Effector CD4-positive, alpha-beta T cell (primary cell): ENCODE results near the gene PARD3B.

Experiments
- DNase-seq: peaks from one replicate; pipeline ENCODE4 v3.0.0-alpha.2; 2020

Gene PARD3B

DNA sequence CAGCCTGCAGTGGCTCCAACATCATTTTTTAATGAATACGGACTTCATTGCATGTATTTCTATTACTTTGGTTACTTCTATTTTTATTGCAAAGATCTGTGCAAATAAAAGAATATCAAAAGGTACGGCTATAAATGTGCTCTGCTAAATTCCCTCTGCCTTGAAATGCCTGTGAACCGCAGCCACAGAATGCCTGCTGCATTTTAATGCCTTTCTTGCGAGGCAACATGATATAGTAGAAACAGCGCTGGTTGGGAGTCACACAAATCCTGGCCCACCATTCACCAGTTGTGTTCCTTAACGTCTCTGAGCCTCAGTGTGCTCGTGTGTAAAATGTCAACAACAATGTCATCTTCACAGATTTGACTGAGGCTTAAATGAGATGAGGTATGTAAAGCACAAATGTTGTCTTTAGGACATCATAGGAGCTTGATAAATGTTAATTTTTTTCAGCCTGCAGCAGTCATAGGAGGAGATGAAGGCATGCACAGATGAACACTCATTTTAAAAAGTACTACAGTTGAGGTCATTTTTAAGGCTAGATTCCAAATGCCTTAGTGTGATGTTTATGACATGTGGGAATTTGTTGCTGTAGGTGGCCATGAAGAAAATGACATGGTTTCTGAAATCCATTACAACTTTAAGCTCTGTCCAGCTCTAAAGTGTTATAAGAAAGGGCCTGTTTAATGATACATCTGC lies 949.4 kb downstream of the PARD3B start:
- DNase-seq = no peak

DNA sequence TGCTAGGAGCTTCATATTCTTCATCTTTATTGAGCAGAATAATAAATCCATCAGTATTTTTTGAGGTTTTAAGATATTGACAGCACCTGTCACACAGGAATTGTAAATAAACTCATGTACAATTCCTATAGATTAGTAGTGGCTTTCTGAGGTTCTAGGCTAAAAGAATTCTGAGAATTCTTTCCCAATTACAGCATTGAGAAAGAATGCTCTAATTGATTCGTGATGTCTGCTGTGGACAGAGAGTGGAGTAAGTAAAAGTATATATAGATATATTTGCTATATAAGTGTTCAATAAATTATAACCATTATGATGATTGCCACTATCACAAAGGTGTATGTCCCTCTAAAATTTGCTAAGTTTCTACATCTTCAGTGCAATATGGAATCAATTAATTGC lies 950.5 kb downstream of the PARD3B start:
- DNase-seq = no peak

DNA sequence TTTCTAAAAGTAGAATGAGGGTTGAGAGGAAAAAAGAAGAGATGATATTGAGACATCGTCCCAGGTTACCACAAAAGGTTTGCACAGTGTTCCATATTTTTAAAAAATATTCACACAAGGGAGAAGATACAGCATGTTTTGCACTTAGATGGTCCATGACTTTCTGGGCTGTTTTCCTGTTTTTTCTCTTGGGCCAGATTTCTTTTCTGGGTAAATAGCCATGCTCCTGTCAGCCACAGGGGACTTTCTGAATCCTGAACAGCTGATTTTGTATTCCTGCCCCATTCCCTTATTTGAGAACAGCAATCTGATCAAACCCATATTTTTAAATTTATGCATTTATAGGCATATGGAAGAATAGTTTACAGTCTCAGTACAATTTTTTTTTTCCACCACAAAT lies 951.1 kb downstream of the PARD3B start:
- DNase-seq = no peak

DNA sequence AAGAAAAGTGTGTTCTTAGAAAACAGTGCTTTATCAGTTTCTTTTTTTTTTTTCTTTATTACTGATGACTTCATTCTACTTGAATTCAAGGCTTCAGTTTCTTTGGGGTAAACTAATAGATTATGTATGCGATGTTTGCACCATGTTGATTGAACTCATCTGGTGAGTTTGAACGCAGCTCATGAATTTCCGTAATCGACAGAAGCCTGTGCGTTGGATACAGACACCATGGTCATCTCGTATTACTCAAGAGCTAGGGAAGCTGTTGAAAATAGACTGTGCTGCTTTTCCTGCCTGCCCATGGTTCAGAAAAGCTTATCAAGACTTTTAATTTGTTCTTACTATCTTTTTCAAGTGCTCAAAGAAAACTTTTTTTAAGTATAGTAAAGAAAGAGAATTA lies 951.5 kb downstream of the PARD3B start:
- DNase-seq = no peak

DNA sequence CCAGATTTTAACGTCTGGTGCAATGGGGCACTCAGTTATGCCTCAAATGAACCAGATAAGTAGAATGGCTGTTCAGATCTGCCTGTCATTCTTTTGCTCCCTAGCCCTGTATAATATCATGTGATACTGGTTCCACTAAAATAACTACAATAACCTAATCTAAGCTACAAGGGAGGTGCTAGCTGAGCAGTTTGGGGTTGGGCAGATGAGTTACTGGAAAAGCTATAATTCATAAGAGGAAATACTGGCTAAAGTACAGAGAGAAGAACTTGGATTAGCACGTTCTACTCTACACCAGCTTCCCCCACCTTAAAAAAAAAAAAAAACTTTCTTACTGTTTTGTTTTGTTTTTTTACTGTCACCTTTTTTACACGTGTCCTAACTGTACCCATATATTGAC lies 953.7 kb downstream of the PARD3B start:
- no peak for DNase-seq

DNA sequence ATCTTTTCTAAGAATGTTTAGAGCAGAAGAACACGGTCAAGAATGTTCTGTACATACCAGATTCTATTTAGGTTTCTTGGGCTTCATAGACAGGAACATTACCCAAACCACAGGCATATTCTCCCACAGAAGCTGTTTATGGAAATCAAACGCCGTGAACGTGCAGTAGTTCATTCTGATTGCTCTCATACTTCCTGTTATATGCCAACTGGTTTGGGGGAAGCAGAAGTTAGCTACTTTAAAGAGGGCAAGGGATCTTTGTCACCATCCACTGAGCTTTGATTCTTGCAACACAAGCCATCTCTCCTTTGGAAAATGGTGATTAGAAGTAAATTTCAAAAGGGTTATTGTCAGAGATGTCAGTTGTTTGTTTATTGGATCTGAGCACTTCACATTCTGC lies 954.8 kb downstream of the PARD3B start:
- DNase-seq = no peak

DNA sequence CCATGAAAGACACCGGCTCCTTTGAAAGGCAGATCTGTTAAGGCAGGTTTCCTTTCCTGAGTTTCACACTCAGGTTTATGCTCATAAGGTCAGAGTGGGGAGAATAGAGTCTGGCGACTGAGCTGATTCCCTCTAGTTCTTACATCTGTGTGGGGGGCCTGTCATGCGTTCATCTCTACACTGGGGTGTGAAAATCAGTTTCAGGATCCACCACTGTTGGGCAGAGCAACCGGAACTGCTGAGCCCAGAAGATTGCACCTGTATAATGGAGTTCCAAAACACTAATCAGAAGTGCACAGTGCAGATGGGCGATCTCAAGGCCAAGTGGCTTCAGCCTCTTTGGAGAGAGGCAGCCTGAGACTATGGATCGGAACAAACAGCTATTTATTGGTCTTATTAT lies 955.7 kb downstream of the PARD3B start:
- no peak for DNase-seq

DNA sequence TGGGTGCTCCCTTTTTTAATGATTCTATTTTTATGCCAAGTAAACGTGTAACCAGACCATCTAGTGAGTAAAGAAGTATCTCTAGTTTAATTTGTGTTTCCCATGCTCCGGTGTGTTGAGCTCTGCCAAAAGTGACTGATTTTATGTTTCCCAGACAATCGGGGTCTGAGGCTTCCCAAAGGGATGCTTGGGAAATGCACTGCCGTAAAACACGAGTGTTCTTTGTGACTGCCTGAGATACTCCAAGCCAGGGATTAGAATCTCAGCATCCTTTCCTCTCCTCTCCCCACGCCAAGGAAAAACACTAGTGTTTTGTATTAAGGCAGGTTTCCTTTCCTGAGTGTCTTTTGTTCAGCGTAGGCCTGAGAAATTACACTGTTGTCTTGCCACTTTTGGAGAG lies 956.6 kb downstream of the PARD3B start:
- DNase-seq = no peak

DNA sequence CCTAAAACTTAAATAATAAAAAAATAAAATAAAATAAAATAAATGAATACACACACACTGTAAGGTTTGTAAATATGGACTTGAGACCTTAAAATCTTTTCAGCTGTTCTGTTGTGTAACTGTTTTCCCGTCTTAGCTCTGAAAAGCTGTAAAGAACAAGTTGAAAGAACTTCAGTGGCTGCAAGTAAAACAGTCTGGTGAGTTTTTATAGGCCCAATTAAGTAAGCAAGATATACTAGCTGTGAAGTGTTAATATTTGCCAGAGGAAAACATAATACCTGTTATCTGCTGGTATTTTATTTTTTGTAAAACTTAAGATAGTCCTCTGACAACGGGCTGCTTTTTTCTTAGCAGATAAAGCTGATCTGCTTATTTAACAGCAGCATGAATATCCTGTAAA lies 960.1 kb downstream of the PARD3B start:
- DNase-seq = no peak

DNA sequence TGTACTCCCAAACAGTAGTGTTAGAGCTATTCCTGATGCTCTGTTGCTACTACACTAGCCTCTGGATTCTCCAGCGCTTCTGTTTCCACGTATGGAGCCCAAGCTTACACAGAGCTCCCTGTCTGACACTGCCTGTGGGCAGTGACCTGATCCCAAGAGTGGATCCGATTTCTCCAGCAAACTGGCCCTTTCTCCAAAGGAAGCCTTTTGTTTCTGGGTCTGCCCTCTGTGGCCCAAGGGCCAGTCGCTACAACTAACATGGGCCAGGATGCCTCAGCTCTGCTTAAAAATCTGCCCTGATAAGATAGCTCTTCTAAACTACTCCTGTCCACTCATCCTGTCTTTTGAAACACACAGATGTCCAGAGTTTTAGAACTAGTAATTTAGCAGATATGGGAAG lies 964.4 kb downstream of the PARD3B start:
- no peak for DNase-seq

DNA sequence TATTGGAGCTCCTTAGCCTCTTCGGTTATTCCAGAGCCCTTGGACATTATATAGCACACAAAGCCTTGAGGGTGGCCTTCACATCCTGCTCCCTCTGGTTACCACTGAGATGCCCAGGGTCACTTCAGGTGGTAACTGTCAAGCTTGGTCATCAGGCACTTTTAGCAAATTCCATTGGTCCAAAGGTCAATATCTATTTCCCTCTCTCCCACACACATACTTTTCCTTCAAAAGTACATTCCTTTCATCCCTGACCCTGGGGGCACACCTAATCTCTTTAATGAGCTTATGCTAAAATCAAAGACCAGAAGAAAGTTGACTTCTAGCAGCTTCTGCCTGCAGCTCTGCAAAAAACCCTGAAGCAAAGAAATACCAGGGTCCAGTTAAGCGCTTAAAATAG lies 965.1 kb downstream of the PARD3B start:
- no peak for DNase-seq

DNA sequence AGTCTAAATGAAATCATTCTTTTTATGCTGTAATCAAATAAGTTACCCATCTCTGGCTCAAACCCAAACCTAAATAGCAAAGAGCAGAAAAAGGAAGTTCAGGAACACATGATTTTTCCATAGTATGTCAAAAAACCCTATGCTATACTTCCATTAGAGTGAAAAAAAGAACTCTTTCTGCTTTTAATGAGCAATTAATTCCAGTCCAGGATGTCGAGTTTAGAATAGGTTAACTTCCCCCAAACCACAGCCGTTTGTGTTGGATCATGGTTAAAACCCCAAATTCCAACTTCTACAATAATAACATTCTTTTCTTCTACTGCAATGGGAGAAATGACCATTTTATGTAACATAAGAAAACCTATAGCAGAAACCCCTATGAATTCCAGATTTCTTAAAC lies 965.9 kb downstream of the PARD3B start:
- DNase-seq = no peak

DNA sequence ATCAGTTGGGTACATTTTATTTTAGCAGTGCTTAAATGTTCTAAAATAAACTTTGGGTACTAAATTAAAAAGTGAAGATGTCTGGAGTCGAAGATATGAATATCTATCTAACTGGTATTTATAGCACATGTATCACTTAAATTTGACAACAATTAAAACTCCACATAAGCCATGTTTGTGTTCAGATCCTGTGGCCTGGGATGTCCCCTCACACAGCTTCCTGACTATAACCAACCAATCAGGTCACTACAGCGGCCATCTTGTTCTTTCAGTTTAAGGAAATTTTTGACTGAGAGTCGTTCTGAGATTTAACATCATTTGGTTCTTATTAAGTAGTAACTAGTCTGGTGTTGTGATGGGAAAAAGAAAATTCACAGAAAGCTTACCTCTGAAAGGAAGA lies 966.4 kb downstream of the PARD3B start:
- DNase-seq = no peak

DNA sequence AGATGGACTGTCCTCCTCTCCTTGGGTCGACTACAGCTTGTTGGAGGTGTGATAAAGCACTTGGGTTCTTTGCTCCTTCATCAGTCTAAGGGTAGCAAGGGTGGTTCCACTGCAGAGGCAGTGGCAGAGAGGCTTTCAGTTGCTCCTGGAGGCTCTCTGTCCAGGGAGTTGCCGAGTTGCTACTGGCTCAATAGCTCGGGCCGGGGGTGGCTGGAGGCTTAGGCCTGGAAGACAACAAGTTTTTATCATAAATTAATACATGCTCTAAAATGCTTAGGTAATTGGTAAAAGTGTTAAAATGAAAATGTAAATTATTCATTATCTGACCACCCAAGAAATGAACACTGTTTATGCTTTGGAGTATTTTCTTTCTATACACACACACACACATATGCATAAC lies 975.0 kb downstream of the PARD3B start:
- DNase-seq = no peak

DNA sequence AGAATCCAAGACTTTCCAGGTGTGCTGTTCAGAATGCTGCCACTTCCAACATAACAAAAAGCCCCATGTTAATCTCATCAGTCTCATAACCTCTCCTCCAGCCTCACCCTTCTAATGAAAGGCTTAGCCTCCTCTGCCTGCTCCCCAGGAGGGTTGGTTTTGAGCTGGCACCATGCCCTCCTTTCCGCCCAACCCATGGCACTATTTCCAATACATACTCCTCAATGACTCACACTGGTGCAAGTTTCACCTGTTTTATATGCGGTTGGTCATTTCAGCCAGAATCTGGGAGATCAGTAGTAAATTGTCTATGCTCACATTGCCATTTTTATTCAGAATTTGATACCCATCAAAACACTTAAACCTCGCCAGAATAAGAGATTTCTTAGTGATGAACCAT lies 979.4 kb downstream of the PARD3B start:
- no peak for DNase-seq

DNA sequence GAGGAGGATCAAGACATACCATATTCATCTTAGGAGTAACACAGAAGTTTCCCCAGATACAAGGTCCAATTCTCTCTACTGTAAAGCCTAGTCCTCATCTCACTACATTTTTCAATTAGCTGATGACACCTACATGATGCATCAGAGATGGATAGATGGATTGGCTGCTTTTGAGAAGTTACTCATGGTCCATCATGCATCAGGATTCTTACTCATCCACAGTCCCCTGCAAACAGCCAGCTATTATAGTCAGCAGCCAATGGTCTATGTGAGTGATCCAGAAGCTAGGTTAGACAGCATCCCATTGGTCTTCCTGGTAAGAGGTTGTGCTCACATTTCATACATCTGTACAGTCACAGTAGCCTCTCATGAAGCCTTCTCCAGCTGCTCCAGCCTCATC lies 982.5 kb downstream of the PARD3B start:
- DNase-seq = no peak

DNA sequence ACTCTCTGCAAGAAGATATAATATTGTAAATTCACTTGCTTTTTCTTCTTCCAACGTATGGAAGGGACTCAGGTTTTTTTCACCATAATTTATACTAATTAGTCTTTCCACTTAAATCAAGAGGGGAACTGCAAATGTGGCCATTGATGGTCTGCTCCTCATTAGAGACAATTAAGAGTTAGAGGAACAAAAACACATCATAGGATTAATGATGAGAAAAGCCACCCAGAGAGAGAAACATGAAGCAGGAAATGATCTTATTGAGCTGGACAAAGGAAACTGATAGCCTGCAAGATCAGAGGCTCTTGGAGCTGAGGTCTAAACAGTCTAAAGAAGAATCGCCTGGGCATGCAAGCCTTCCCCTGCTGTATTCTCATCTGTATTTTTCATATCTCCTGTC lies 985.8 kb downstream of the PARD3B start:
- DNase-seq = no peak

DNA sequence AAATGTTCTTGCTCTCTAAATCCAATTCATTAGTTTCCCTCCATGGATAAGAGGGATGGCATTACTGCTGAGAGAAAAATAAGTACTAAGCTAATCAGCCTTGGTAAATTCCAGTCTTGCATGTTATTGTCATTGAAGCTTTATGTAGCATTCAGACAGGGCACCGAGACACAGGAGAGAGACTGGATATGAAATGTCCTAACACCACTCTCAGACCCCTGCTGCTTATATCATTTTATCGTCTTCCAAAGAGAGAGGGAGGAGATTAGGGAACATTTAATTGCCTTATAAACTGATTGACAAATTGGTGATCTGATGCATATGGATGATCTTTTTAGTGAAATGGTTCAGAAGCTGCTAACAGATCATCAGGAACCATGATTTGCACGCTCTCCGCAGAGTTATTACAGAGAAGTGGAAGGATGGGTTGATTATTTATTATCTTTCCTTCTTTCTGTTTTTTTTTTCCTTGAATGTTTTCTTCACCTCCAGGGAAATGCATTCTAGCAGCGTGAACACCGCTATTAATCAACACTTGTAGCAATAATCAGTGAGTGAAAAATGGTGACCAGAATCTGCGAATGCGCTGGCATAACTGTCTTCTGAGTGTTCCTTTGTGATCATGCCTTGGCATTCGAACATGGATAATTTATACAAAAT lies 986.3 kb downstream of the PARD3B start:
- no peak for DNase-seq

DNA sequence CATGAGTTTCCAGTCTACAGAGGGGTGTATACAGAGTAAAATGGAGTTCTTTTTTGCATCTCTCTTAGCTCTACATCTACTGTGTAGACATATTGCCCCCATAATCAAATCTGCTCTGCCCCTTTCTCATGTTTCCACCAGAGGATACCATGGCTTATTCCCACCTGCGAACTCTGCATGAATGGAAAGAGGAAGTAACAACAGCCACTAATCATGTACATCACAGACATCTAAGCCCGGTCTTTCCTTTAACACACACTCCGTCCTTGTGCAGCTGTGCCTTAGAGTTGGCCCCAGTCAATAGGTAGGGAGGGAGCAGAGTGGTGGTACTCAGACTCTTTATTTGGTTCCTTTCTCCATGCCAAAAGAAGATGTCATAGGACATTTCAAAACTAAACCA lies 989.7 kb downstream of the PARD3B start:
- DNase-seq = no peak

DNA sequence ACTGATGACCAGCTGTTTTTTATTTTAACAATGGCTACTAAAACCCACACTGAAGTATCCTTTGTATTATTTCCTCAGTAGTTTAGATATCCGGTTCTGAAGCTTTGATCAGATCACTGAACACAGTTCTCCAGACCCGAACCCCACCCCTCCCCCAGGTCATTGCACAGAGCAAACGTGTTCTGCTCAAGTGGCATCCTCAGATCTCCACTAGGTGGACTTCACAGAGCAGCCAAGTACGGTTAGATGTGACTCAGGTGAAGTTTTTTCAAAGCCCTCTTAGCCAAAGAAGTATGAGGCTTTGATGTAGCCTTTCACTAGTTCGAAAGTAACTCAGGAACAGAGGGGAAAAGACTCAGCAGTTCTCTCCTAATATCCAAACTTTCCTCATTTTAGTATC lies 994.3 kb downstream of the PARD3B start:
- DNase-seq = no peak

DNA sequence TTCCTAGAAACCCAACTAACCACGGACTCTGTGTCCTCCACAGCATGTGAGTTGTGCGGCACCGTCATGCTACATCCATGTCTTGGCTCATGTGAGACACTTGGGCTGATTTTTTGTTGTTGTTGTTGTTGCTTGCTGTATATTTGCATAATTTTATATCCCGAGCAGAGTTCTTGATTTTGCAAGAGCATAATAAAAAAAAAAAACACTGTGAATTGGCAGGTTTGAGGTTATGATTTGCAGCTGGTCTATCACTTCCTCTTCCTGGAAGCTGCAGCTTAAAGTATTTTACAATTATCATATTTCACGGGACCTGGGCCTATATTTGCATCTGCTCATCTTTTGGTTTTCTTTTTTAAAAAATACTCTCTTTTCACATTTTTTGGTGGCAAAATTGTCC lies 994.8 kb downstream of the PARD3B start:
- no peak for DNase-seq

DNA sequence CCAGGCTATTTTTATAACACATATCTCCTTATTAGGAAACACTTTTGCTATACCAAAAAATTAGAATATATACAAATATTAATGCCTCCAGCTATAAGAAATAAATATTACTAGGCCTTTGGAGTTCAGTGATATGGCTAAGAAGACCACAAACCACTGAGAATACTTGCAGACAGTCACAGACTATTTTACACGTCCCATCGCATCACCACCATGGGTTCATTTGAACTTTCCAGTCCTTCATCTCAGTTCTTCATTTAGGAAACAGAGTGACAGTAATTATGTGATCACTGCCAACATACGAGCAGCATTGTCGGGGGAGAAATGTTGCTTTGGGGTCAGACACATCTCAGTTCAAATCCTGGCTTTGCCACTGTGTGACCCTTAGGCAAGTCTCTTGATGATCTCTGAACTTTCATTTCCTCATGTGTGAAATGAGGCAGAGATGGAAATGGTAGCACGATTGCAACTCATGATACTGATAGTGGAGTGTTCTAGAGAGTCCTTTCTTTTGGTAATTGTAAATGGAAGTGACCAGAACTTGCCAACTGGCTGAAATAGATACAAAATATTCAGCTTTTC lies 998.1 kb downstream of the PARD3B start:
- no peak for DNase-seq

DNA sequence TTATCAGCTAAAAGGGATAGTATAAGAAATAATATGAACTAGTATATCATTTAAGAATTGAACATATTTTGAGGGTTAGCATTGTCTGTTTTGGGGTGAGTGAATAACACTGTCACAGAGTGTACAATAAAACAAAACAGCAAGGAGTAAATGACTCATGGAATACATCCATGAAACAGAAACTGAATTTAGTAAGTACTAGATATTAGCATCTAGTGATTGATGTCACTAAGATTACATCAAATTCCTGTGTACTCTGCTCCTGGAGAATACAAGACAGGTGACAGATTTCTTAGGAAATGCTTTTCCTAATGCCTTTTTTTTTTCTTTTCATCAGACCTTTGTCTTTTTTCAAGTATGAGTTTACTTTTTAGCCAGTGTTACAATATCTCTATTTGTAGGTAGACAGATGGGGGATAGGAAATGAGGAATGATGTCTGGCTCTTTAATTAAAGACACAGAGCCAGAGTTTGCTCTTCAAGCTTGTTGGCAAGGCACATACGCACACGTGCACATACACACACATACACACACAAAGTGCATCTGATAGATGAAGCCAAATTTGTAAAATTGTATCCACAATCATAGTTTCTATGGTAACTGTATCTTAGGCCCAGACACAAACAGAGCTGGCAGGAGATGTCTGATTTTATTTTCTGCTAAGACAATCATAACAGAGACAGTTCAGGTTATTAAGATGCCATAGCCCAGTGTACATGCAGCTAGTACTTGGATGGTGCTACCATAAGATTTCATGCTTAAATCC lies 998.8 kb downstream of the PARD3B start:
- DNase-seq = no peak
